Neuronal stem cell (in vitro differentiated cells): ENCODE data around the gene IRF2.

ENCODE experiments used
- DNase-seq: peaks from one replicate; pipeline ENCODE4 v3.0.0-alpha.2; 2013; ENCODE audit warnings: low spot score
- H2AFZ ChIP-seq: one replicate; pipeline ENCODE4 v1.6.1; 2013; ENCODE audit warnings: mild to moderate bottlenecking, low read length, inconsistent platforms
- H2AK5ac ChIP-seq: 2 replicates; pipeline ENCODE4 v1.6.1; 2013; ENCODE audit warnings: low read depth, mild to moderate bottlenecking, inconsistent platforms, low read length, moderate library complexity, mixed read lengths
- H2BK120ac ChIP-seq: 2 replicates; pipeline ENCODE4 v1.6.1; 2013; ENCODE audit warnings: low read depth, mild to moderate bottlenecking, inconsistent platforms, low read length, moderate library complexity, mixed read lengths
- H2BK12ac ChIP-seq: one replicate; pipeline ENCODE4 v1.6.1; 2013; ENCODE audit warnings: low read length, inconsistent platforms
- H2BK15ac ChIP-seq: 2 replicates; pipeline ENCODE4 v1.6.1; 2013; ENCODE audit warnings: mild to moderate bottlenecking, low read length, inconsistent platforms, mixed read lengths
- H2BK5ac ChIP-seq: one replicate; pipeline ENCODE4 v1.6.1; 2013; ENCODE audit warnings: inconsistent platforms, mild to moderate bottlenecking, low read length, moderate library complexity
- H3K14ac ChIP-seq: one replicate; pipeline ENCODE4 v1.6.1; 2013; ENCODE audit warnings: low read length, inconsistent platforms
- H3K18ac ChIP-seq: 2 replicates; pipeline ENCODE4 v1.6.1; 2013; ENCODE audit warnings: low read length, inconsistent platforms
- H3K23ac ChIP-seq: 2 replicates; pipeline ENCODE4 v1.6.1; 2013; ENCODE audit warnings: low read depth, mild to moderate bottlenecking, mixed read lengths, low read length, inconsistent platforms; ENCODE audit not compliant: poor library complexity
- H3K27ac ChIP-seq: replicated peaks from 3 replicates; pipeline ENCODE4 v1.5.1; 2013; ENCODE audit warnings: low read length, inconsistent platforms
- H3K27me3 ChIP-seq, 3 experiments: 2 replicates each; pipeline ENCODE4 v1.6.1; 2013; ENCODE audit warnings: low read length in 3 of 3, mild to moderate bottlenecking in 2 of 3, inconsistent platforms in 1 of 3, low read depth in 1 of 3, mixed read lengths in 1 of 3, moderate library complexity in 1 of 3; ENCODE audit not compliant: control insufficient read depth in 3 of 3, insufficient read depth in 3 of 3
- H3K36me3 ChIP-seq, 2 donors: replicated peaks in 1 of 2; 2 replicates each; pipeline ENCODE4 v1.6.1; 2013; ENCODE audit warnings: low read length in 2 of 2; ENCODE audit not compliant: control insufficient read depth in 2 of 2, insufficient read depth in 2 of 2
- H3K4ac ChIP-seq: 2 replicates; pipeline ENCODE4 v1.6.1; 2013; ENCODE audit warnings: inconsistent platforms, mild to moderate bottlenecking, low read length, moderate library complexity
- H3K4me1 ChIP-seq, 2 donors: 1 replicate in 1 of 2; 2 replicates in 1 of 2; pipeline ENCODE4 v1.6.1; 2013; ENCODE audit warnings: low read length in 2 of 2, low read depth in 1 of 2; ENCODE audit not compliant: control insufficient read depth in 2 of 2, insufficient read depth in 1 of 2
- H3K4me2 ChIP-seq: one replicate; pipeline ENCODE4 v1.6.1; 2013; ENCODE audit warnings: mild to moderate bottlenecking, low read length, inconsistent platforms; ENCODE audit not compliant: insufficient read depth, poor library complexity, severe bottlenecking
- H3K4me3 ChIP-seq, 2 donors: 2 replicates each; pipeline ENCODE4 v1.5.1; 2013; ENCODE audit warnings: low read length in 2 of 2, mild to moderate bottlenecking in 2 of 2, inconsistent platforms in 1 of 2, moderate library complexity in 1 of 2
- H3K79me1 ChIP-seq: one replicate; pipeline ENCODE4 v1.6.1; 2013; ENCODE audit warnings: low read depth, mild to moderate bottlenecking, inconsistent platforms, low read length, moderate library complexity
- H3K9ac ChIP-seq: one replicate; pipeline ENCODE4 v1.6.1; 2013; ENCODE audit warnings: mild to moderate bottlenecking, low read depth, low read length, inconsistent platforms; ENCODE audit not compliant: poor library complexity
- H3K9me3 ChIP-seq, 2 donors: replicated peaks in 1 of 2; 2 replicates each; pipeline versions ENCODE3 to v1.6.1; 2013; ENCODE audit warnings: low read length in 2 of 2, mild to moderate bottlenecking in 2 of 2, inconsistent platforms in 1 of 2, low read depth in 1 of 2, mixed read lengths in 1 of 2, moderate library complexity in 1 of 2; ENCODE audit not compliant: control insufficient read depth in 2 of 2, insufficient read depth in 1 of 2
- H4K8ac ChIP-seq: one replicate; pipeline ENCODE4 v1.6.1; 2013; ENCODE audit warnings: low read depth, mild to moderate bottlenecking, inconsistent platforms, low read length, moderate library complexity
- H4K91ac ChIP-seq: one replicate; pipeline ENCODE4 v1.6.1; 2013; ENCODE audit warnings: low read length, low read depth, mild to moderate bottlenecking, inconsistent platforms; ENCODE audit not compliant: poor library complexity
- WGBS, 2 donors: extraction: QIAGEN DNeasy Blood & Tissue Kit; methylation state at CpG; one replicate each; pipeline ENCODE4 v1.1.7; 2013; ENCODE audit warnings: missing lambda C conversion rate in 2 of 2, mixed read lengths in 1 of 2; ENCODE audit not compliant: insufficient read length in 2 of 2, insufficient replicate concordance in 1 of 2; ENCODE audit errors: extremely low coverage in 2 of 2; 5-methylcytosine and 5-hydroxymethylcytosine counted together

IRF2 gene

DNA sequence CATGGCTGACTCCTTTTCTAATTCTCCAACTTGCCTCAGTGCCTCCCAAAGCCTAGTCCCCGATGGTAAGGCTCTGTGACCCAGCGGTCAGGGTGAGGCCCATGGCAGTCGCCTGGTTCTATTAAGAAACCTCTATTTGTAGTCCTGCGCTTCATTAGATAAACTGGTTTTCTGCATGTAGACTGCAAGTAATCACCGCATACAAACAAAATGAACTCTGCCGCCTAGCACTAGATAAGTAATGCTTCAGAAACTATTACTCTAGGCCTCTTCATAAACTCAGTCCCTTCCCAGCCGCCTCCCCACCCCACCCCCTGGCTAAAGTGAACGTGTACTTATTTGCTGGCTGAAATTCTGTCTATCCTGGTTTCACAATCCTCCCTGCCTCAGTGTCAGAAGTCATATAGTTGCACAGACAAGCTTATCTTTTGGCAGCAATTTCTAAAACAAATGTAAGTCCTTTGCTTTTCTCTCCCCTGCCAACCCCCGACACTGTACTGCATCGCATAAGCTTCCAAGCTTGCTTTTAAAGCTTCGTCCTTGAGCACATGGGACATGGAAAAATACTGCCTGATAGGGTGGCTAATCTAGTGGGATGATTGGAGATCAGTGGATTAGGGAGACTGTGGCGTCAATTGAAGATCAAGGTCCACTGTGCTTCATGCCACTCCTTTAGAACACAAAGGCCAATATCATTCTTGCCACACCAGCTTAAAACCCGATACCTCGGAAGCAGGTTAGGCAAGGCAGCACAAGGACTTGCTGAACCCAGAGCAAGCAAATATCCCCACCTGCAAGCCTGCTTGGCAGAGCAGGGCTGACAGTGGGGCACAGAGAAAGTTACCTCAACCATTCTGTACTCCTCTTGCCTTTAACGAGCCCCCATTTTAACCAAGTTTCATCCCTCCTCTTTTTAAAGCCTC lies 125.8 kb downstream of the IRF2 start:
- no peak overlapping the region for H3K4ac ChIP-seq
- peak overlapping the region; percentile 62 for H2BK120ac ChIP-seq
- H3K4me2 ChIP-seq = no peak overlapping the region
- no peak overlapping the region for H2BK12ac ChIP-seq
- no peak for DNase-seq
- H3K9me3 ChIP-seq = no peaks in the 10 kb centered on the region
- H3K27ac ChIP-seq = no peak overlapping the region
- peak overlapping the region; percentile 76 for H3K18ac ChIP-seq
- H3K9ac ChIP-seq = no peak overlapping the region
- H4K8ac ChIP-seq = no peak overlapping the region
- H3K14ac ChIP-seq = no peak overlapping the region
- H3K79me1 ChIP-seq = no peaks in the 10 kb centered on the region
- H3K27me3 ChIP-seq = no peaks in the 10 kb centered on the region
- H3K4me1 ChIP-seq = peaks cover 16 to 27% of the 10 kb centered on the region in 2 donors
- no peaks in the 10 kb centered on the region for H3K36me3 ChIP-seq
- no peak overlapping the region for H2BK15ac ChIP-seq
- peak overlapping the region; percentile 87 for H2BK5ac ChIP-seq
- no peak overlapping the region for H3K4me3 ChIP-seq
- peak overlapping the region; percentile 86 for H2AFZ ChIP-seq
- no CpG with 5 or more reads among the region's 15 CpGs for WGBS, 2 donors
- no peak overlapping the region for H2AK5ac ChIP-seq
- no peak overlapping the region for H3K23ac ChIP-seq
- no peak overlapping the region for H4K91ac ChIP-seq

- Histone ChIP-seq H3K23ac (no peak overlapping the region), H3K9ac (no peak overlapping the region), H3K27me3 (no peaks in the 10 kb centered on the region), H3K4me1 (peaks cover 17 to 33% of the 10 kb centered on the region in 2 donors), H3K36me3 (no peaks in the 10 kb centered on the region), H2AK5ac (no peak overlapping the region), H2BK120ac (peak overlapping the region; percentile 62), H3K4me3 (peak overlapping the region in 1 of 2 donors; percentile 40), H3K14ac (peak overlapping the region; percentile 91), H2AFZ (peak overlapping the region; percentile 86), H3K4ac (no peak overlapping the region), H3K9me3 (no peaks in the 10 kb centered on the region), H3K79me1 (no peaks in the 10 kb centered on the region), H4K91ac (peak overlapping the region; percentile 19), H2BK15ac (peak overlapping the region; percentile 24), H2BK12ac (peak overlapping the region; percentile 98), H3K27ac (no peak overlapping the region), H2BK5ac (peak overlapping the region; percentile 87), H3K18ac (peak overlapping the region; percentile 93), H4K8ac (no peak overlapping the region), H3K4me2 (peak overlapping the region; percentile 37)
- peak; percentile 62 for DNase-seq
- WGBS, 2 donors = no CpG with 5 or more reads among the region's 16 CpGs
Observed at GRCh38 chr4:184347251-184348239, 126.8 kb downstream of the IRF2 start.

GRCh38 chr4:184346682-184347081 lies 127.7 kb downstream of the IRF2 start:
- H3K4me2 ChIP-seq = no peak overlapping the region
- no peak overlapping the region for H4K91ac ChIP-seq
- H2BK12ac ChIP-seq = no peak overlapping the region
- no peak overlapping the region for H3K4me3 ChIP-seq
- no peak overlapping the region for H2BK5ac ChIP-seq
- no CpG with 5 or more reads among the region's 2 CpGs for WGBS, 2 donors
- no peaks in the 10 kb centered on the region for H3K9me3 ChIP-seq
- H3K27ac ChIP-seq = no peak overlapping the region
- H4K8ac ChIP-seq = no peak overlapping the region
- H3K23ac ChIP-seq = no peak overlapping the region
- peaks cover 17 to 33% of the 10 kb centered on the region in 2 donors for H3K4me1 ChIP-seq
- no peaks in the 10 kb centered on the region for H3K79me1 ChIP-seq
- DNase-seq = no peak
- H2BK15ac ChIP-seq = no peak overlapping the region
- H3K9ac ChIP-seq = no peak overlapping the region
- peak overlapping the region; percentile 86 for H2AFZ ChIP-seq
- no peak overlapping the region for H3K18ac ChIP-seq
- no peaks in the 10 kb centered on the region for H3K36me3 ChIP-seq
- H3K27me3 ChIP-seq = no peaks in the 10 kb centered on the region
- no peak overlapping the region for H3K14ac ChIP-seq
- H2AK5ac ChIP-seq = no peak overlapping the region
- H2BK120ac ChIP-seq = no peak overlapping the region
- H3K4ac ChIP-seq = no peak overlapping the region
